Kidney capillary endothelial cell (primary cell): ENCODE results near the gene PTPRM.

ENCODE experiments used
- DNase-seq: peaks from one replicate; pipeline ENCODE4 v3.0.0-alpha.2; 2018; ENCODE audit warnings: low spot score

The PTPRM gene

GRCh38 chr18:7566567-7567473 lies at the start of gene PTPRM:
TSS of gene PTPRM (plus strand) at chr18:7567316. CDS start at chr18:7567819, 503 bp downstream.
- DNase-seq = peak; percentile 73

DNA sequence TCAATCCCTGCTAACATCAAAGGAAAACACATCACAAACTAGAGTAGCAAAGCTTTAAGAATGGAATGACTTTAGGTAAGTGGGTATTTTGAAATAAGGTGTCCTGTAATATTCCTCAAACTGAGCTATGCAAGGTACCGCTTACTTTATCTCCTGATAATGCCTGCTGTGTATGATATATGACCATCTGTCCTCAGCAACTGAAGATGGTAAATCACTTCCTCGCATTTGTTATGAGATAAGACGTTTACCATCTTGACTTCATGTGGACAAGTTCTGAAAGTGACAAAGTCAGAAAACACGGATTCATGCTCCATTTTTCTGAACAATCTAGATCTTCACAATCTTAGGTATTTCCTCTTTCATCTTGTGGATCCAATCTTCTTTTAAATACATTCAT lies 49.3 kb upstream of the PTPRM start:
- DNase-seq = no peak

- DNase-seq = no peak
These were observed 46.8 kb upstream of the PTPRM start for GRCh38 chr18:7520200-7520785.

GRCh38 chr18:7521226-7521856 lies 45.8 kb upstream of the PTPRM start:
- DNase-seq = no peak

DNA sequence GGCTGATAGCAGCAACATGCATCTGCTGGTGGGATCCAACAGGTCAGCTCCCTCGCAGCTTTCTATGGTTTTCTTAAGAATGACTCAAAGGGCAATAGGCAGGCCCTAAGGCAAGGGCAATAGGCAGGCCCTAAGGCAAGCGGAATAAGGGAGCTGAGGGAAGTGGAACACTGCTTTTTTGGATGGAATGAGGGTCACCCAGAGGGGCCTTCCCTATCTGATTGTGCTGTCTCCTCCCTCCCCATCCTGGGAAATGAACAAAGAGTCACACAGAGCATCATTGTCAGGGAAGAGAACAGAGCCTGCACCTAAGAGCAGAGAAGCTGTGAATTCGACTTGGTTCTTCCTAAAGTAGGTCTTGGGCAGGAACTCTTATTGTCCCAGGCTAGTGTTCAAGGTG lies 43.3 kb upstream of the PTPRM start:
- DNase-seq = no peak

- DNase-seq = no peak
These were observed 42.3 kb upstream of the PTPRM start for GRCh38 chr18:7524786-7525185.

DNA sequence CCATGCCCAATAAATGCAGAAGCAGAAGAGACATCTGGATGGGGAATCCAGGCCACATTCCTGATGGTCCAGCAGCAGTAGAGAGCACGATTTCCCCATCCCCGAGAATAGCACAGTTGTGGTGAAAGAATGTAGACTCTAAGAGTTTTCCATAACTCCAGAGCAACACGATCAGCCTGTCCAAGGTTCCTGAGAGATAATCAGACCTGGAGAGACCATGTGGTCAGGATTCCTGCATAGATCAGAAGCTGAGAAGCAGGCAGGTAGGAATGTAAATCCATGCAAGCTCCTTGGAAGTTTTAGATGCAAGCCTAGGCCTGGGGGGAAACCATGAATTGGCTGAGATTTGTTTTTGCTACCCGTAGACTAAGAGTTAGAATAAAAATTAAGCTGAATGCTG lies 34.2 kb upstream of the PTPRM start:
- no peak for DNase-seq

DNA sequence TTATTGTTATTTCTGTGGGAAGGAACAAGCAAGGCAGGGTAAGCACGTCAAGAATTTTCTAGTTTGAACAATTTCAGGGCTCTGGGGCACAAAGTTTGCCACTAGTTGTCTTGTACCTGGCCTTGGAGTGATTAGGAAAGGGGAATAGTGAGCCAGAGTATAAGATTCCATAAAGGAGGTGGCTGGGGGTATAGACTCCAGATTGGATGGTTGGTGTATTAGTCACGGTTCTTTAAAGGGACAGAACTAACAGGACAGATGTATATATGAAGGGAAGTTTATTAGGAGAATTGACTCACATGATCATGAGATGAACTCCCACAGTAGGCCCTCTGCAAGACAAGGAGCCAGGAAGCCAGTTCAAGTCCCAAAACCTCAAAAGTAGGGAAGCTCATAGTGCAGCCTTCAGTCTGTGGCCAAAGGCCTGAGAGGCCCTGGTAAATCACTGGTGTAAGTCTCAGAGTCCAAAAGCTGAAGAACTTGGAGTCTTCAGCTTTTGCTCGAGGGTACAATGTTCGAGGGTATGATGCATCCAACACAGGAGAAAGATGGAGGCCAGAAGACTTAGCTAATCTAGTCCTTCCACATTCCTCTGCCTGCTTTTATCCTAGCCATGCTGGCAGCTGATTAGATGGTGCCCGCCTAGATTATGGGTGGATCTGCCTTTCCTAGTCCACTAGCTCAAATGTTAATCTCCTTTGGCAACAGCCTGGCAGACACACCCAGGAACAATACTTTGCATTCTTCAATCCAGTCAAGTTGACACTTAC lies 31.5 kb upstream of the PTPRM start:
- DNase-seq = no peak

DNA sequence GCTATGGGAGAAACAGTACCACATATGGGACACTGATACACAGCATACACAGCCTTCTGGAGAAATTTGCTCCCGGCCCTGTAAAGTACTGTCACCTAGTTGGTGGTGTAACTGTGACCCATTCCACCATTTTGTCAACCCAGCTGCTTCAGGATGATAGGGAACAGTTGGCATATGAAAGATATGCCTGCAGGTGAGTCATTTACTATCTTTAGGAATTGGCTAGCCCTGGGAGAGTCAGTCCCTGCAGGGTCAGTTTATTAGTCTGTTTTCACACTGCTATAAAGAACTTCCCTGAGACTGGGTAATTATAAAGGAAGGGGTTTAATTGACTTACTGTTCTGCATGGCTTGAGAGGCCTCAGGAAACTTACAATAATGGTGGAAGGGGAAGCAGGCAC lies 30.0 kb upstream of the PTPRM start:
- DNase-seq = no peak

DNA sequence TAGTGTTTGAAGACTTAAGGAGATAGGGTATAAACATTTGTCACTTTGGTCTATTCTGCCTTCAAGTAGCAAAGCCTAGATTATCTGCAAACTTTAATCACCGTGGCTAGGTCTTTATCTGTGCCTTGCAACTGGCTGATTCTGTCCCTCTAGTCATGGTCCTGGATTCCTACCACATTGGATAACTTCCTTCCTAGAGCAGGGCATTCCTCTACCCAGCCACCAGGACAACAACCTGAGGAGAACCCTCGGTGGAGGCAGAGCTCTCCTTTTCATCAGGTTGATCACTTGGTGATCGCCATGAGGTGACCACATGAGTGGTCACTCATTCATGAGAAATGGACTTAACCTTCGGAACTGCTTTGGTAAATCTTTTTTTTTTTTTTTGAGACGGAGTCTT lies 25.3 kb upstream of the PTPRM start:
- DNase-seq = no peak

DNA sequence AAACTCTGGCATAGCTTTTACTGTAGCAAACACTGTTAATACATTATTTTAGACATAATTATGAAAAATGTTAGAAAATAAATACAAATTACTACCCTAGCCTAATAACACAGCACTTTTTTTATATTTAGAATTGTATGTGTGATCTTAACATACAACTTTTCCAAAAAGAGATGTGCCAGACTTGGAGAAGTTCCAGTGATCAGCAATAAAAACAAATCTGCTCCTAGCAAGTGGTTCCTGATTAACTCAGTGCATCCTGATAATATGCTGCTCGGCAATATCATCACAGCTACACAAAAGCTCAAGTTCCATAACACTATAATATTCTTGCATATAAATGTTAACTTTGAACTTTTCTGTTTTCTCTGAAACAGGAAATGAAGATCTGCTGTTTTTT lies 22.4 kb upstream of the PTPRM start:
- DNase-seq = no peak

DNA sequence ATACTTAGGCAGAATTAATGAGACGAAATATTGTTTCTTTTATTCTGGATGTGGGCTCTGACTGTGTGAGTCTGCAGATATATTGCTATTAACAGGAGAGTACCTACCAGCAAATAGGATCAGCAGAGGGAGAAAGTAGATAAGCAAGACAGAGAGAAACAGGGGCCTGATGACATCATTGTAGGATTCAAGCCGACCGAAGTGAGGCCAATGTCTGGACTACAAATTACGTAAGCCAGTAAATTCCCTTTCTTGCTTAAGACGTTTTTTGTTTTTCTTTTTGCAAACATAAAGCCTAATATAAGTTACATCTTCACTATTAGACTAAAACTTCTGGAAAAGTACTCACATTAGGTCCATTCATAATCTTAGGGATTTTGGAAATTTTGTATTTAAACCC lies 21.4 kb upstream of the PTPRM start:
- no peak for DNase-seq

DNA sequence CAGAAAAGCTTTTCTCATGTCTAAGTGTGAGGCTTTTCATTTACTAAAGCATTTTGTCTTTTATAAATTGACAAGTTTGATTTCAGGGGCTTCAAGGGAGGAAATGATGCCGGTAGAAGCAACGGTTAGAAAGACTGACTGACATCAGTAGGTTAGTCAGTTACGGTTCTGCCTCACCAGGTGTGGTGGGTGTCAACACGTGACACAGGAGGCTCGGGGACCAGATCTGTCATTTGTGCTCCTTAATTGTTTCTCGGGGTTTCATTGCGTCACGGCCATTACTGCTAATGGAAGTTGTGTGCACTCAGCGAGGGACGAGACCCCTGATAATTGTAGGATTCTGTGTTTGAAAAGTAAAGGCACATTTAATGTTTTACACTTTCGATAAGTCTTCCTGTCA lies 18.9 kb upstream of the PTPRM start:
- DNase-seq = no peak

GRCh38 chr18:7548721-7549120 lies 18.4 kb upstream of the PTPRM start:
- no peak for DNase-seq

DNA sequence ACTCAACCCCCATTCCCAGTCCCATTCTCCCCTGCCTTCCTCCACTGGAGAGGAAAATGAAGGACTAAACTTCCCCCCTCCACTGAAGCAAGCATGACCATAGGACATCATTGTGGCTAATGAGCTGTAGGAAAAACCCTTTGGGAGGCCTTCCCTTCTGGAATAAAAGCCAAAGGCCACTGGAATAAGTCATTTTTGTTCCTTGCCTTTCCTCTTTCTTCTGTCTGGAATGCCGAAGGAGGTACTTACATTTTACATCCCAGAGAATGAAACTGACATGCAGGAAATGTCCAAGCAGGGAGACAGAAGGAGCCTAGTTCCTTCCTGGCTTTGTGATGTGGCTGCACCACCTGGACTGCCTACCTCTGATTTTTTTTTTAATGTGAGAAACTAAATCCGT lies 9.1 kb upstream of the PTPRM start:
- DNase-seq = peak; percentile 77

GRCh38 chr18:7558769-7559168 lies 8.3 kb upstream of the PTPRM start:
- no peak for DNase-seq

DNA sequence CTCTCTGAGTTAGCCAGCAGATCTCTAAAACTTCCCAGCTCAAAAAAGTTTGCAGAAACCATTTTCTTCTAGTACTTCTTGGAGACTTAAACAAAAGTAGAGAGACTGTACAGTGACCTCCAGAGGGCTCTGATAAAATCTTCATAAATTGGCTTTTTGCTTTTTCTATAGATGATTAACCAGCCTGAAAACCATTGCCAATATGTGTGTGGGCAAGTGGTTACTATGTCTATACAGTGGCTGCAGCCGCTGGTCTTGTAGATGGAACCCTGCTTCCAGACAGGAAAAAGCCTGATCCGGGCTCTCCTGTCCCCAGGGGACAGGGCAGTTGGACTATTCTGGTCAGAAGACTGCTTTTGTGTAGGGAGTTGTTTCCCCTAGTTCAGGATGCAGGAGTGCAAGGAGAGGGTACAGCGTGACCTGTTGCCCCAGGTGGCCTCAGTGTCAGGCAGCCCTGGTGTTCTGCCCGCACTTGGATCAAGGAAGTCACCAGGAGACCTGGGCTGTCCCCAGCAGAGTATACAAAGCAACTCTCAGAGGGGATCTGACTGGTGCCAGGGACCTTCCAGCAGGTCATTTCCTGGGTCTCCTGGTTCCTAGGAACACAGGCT lies 7.3 kb upstream of the PTPRM start:
- DNase-seq = no peak

DNA sequence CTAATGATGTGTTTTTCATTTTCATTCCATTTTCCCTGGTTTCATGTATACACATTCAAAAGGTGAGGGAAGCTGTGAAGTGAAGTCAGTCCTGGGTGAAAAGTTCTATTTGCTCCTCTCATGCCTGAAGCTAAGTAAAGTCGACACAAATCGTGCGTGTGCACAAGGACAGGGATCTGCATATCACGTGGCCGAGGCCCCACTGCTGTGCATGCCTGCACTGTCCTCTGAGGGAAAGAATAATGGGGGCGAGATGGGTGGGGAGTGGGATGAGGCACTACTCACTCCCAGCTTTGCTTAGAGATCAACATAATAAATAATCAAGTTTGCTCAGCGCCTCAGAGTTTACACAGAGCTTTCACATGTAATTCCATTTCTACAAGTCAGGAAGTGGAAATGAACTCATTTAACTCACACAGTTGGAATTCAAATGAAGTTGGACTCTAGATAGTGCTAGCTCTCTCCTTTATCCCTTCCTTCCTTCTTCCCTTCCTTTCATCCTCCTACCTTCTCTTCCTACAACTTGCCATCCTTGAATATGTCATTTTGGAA lies 5.1 kb upstream of the PTPRM start:
- DNase-seq = no peak

- DNase-seq = no peak
These were observed 4.6 kb upstream of the PTPRM start for GRCh38 chr18:7562491-7562890.

GRCh38 chr18:7565677-7566076 lies 1.4 kb upstream of the PTPRM start:
- DNase-seq = no peak

DNA sequence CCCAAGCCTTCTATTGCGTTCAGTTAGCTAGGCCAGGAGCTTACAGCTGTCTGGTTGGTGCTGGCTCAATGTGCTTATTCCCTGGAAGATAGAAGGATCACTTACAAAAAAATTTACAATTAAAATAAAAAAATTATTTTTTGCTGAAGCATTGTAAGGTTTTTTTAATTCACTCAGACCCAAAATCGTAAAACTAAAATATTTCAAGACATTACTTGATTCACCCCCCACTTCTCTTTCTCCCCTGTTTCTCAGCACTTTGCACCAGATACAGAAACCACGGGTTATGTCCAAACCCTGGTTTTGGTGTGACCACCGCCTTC lies 911 bp upstream of the PTPRM start:
- DNase-seq = no peak
